NB4 (cell line): ENCODE results near the gene RPRM.
"Not testable (repeated sequence)": the region's sequence is repeated elsewhere in the genome, so short reads cannot be mapped to it uniquely, and the experiment has no call there.

Source experiments
- DNase-seq: peaks from one replicate; pipeline ENCODE4 v3.0.0; 2010; ENCODE audit warnings: low read depth
- H3K4me3 ChIP-seq: one replicate; pipeline ENCODE4 v1.5.1; 2011; ENCODE audit warnings: mild to moderate bottlenecking, low read depth, low read length, moderate library complexity
- CTCF ChIP-seq: IDR thresholded peaks from one replicate; pipeline ENCODE4 v1.5.1; 2012; ENCODE audit warnings: low read depth, low read length
- MAX ChIP-seq: IDR thresholded peaks from 2 replicates; pipeline ENCODE4 v1.6.1; 2011; ENCODE audit warnings: low read depth, low read length
- MYC ChIP-seq: IDR thresholded peaks from 2 replicates; pipeline ENCODE4 v1.6.1; 2011; ENCODE audit warnings: low read depth, low read length
- POLR2A ChIP-seq: IDR thresholded peaks from 2 replicates; pipeline ENCODE4 v1.6.1; 2011; ENCODE audit warnings: mild to moderate bottlenecking; ENCODE audit not compliant: insufficient read length; ENCODE audit errors: extremely low read depth

The RPRM gene

GRCh38 chr2:153478289-153479261 is at the start of gene RPRM:
RPRM (minus strand) TSS chr2:153478762; CDS start chr2:153478565, 197 bp downstream.
- no peak within 1 kb of the TSS for H3K4me3 ChIP-seq
- peak; percentile 43 for TF ChIP-seq CTCF
- TF ChIP-seq MAX: no peak
- peak; percentile 20 for DNase-seq

GRCh38 chr2:153519257-153519875 is 40.8 kb upstream of the RPRM start:
- H3K4me3 ChIP-seq: no peak overlapping the region
- peak; percentile 67 for DNase-seq
- TF ChIP-seq CTCF: peak; percentile 50
- TF ChIP-seq MYC: no peak
- TF ChIP-seq POLR2A: no peak
- TF ChIP-seq MAX: no peak

GRCh38 chr2:153512331-153512730 is 33.8 kb upstream of the RPRM start:
- no peak overlapping the region for H3K4me3 ChIP-seq
- no peak for DNase-seq
- no peak for TF ChIP-seq CTCF

GRCh38 chr2:153510996-153511395 is 32.4 kb upstream of the RPRM start:
- no peak overlapping the region for H3K4me3 ChIP-seq
- DNase-seq: no peak
- TF ChIP-seq MYC (no peak), MAX (no peak), CTCF (no peak)

GRCh38 chr2:153509133-153509532 is 30.6 kb upstream of the RPRM start:
- H3K4me3 ChIP-seq: no peak overlapping the region
- TF ChIP-seq MAX: no peak
- TF ChIP-seq MYC: no peak
- TF ChIP-seq CTCF: no peak
- TF ChIP-seq POLR2A: no peak
- no peak for DNase-seq

- not testable (repeated sequence) for DNase-seq, H3K4me3 ChIP-seq
Measured at GRCh38 chr2:153506499-153506898, 27.9 kb upstream of the RPRM start.
